Measurements from ENCODE around the gene RAD50.
"Not testable (repeated sequence)": the region's sequence is repeated elsewhere in the genome, so short reads cannot be mapped to it uniquely, and the experiment has no call there.

Gene RAD50

DNA sequence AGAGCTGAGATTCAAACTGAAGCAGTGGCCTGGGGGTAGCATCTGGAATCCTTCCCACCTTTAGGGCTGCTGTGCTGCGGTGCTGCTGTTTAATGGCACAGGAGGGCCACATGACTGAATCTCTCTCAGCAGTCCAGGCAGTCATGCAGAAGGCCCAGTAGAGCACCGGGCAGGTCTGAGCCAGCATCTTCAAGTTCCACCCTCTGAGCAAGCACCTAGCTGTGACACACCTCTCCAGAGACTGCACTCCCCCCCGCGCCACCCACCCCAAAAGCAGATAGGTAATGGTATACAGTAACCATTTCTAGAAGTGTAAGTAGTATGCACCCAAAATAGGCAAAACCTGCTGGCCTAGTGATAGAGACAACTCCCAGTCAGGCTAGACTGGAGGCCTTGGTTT lies 125.2 kb downstream of the RAD50 start:
- Mint-ChIP-seq H3K36me3 (peaks cover 6% of the 10 kb centered on the region), H3K27ac (no peak overlapping the region), H3K27me3 (no peaks in the 10 kb centered on the region), H3K9me3 (no peaks in the 10 kb centered on the region), H3K4me3 (no peak overlapping the region), H3K4me1 (peaks cover 6% of the 10 kb centered on the region)

GRCh38 chr5:132684491-132684890 lies 127.7 kb downstream of the RAD50 start:
- H3K9me3 Mint-ChIP-seq = no peaks in the 10 kb centered on the region
- H3K4me1 Mint-ChIP-seq = peaks cover 25% of the 10 kb centered on the region
- H3K27me3 Mint-ChIP-seq = no peaks in the 10 kb centered on the region
- H3K4me3 Mint-ChIP-seq = no peak overlapping the region
- H3K27ac Mint-ChIP-seq = no peak overlapping the region
- H3K36me3 Mint-ChIP-seq = peaks cover 6% of the 10 kb centered on the region

DNA sequence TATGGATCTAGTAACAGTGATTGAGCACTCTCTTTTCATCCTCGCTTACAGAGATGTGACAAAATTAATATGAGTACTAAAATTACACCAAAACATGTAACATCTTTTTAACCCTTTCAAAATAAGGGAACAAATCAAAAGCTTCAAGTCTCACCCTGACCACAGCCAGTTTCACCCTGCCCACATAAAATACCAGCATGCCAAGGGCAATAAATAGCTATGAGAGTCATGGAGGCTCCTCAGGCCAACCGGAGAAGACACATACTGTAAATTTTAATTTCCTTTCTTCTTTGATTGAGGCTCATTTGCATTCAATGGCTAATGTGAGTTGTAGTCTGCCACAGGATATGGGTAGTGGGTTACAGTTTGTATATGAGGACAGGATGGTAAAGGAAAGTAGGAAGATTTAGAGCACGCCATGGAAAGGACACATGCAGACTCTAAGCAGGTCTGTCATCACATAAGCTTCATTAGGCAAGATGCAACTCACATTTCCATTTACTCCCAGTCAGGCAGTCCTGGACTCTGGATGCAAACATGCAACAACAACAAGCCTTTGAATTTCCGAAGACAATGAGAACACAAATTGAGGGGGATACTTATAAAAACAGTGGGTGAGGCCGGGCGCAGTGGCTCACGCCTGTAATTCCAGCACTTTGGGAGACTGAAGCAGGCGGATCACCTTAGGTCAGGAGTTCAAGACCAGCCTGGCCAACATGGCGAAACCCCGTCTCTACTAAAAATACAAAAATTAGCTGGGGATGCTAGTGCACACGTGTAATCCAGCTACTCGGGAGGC lies 128.3 kb downstream of the RAD50 start:
- Mint-ChIP-seq H3K9me3 (no peaks in the 10 kb centered on the region), H3K4me3 (no peak overlapping the region), H3K36me3 (peaks cover 6% of the 10 kb centered on the region), H3K27ac (no peak overlapping the region), H3K27me3 (no peaks in the 10 kb centered on the region), H3K4me1 (peaks cover 26% of the 10 kb centered on the region)

- H3K9me3 Mint-ChIP-seq = no peaks in the 10 kb centered on the region
- peaks cover 3% of the 10 kb centered on the region for H3K36me3 Mint-ChIP-seq
- H3K27ac Mint-ChIP-seq = no peak overlapping the region
- H3K27me3 Mint-ChIP-seq = no peaks in the 10 kb centered on the region
- H3K4me1 Mint-ChIP-seq = peaks cover 26% of the 10 kb centered on the region
- H3K4me3 Mint-ChIP-seq = no peak overlapping the region
Observed at GRCh38 chr5:132686193-132686592, 129.4 kb downstream of the RAD50 start.

DNA sequence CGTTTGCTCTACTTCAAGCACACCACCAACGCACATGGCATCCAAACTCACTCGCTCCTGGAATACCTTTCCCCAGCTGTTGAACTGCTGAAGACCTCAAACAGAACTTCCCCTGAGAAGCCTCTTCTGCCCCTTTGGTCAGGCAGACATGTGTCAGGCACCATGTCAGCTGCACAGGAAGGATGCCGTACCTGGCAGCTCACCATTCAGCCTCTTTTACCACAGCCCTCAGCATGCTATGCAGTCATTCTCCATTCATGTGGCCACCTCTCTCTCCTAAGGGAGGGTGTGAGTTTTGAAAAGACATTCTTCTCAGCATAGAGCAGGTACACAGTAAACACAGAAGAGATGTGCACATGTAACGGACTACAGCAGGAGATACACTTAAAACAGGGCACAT lies 131.2 kb downstream of the RAD50 start:
- H3K4me3 Mint-ChIP-seq = no peak overlapping the region

DNA sequence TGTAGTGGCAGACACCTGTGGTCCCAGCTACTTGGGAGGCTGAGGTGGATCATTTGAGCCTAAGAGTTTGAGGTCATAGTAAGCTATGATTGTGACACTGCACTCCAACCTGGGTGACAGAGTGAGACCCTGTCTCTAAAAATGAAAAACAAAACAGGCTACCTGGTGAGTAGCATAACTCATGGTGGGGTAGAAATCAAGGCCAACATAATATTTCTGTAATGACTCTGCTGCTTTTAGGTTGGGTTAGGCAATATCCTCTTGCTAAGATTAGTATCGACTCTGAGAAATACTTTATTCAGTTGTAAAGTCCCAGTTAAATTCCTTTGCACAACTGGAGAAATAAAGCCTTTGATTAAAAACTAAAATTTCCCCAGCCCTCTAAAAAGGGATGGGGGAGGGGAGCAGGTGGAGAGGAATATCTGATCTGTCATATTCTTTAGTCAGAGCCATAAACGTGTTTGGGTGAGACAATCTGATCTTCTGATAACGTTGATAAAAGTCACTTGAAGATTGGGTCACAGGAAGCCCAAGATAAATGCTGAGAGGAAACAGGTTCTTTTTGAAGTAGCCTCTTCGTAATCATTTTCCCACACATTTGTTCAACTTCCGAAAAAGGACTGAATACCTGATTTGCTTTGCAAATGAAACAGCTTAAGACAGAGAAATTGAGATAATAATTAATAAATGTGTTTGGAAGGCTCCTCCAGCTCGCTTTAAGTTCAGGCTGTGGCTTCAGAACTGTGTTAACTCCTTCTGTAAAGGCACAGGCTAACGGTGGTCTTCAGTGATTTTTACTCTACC lies 132.0 kb downstream of the RAD50 start:
- no peaks in the 10 kb centered on the region for H3K9me3 Mint-ChIP-seq
- H3K27me3 Mint-ChIP-seq = no peaks in the 10 kb centered on the region
- H3K27ac Mint-ChIP-seq = peak overlapping the region; percentile 68
- H3K36me3 Mint-ChIP-seq = peaks cover 7% of the 10 kb centered on the region
- H3K4me3 Mint-ChIP-seq = peak overlapping the region; percentile 43
- peaks cover 33% of the 10 kb centered on the region for H3K4me1 Mint-ChIP-seq

More for the DNA sequence above, 131.2 kb downstream of the RAD50 start:
- H3K4me1 Mint-ChIP-seq = peaks cover 33% of the 10 kb centered on the region
- no peaks in the 10 kb centered on the region for H3K27me3 Mint-ChIP-seq
- H3K36me3 Mint-ChIP-seq = peaks cover 8% of the 10 kb centered on the region
- peak overlapping the region; percentile 68 for H3K27ac Mint-ChIP-seq
- H3K9me3 Mint-ChIP-seq = no peaks in the 10 kb centered on the region

GRCh38 chr5:132689513-132689912 lies 132.7 kb downstream of the RAD50 start:
- no peaks in the 10 kb centered on the region for H3K9me3 Mint-ChIP-seq
- H3K4me1 Mint-ChIP-seq = peaks cover 33% of the 10 kb centered on the region
- H3K27ac Mint-ChIP-seq = no peak overlapping the region

DNA sequence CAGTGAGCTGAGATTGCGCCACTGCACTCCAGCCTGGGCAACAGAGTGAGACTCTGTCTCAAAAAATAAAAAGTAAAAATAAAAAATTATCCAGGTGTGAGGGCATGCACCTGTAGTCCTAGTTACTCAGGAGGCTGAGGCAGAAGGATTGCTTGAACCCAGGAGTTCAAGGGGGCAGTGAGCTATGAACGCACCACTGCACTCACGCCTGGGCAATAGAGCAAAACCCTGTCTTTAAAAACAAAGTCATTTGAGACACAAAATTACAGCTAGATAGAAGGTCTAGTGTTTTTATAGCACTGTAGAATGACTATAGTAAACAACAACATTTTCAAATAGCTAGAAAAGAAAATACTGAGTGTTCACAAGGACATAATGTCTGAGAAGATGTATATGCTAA lies 133.4 kb downstream of the RAD50 start:
- no peak overlapping the region for H3K4me3 Mint-ChIP-seq
- H3K9me3 Mint-ChIP-seq = no peaks in the 10 kb centered on the region
- H3K36me3 Mint-ChIP-seq = peaks cover 7% of the 10 kb centered on the region
- peaks cover 28% of the 10 kb centered on the region for H3K4me1 Mint-ChIP-seq
- no peaks in the 10 kb centered on the region for H3K27me3 Mint-ChIP-seq
- H3K27ac Mint-ChIP-seq = no peak overlapping the region

More at GRCh38 chr5:132689513-132689912, 132.7 kb downstream of the RAD50 start:
- H3K36me3 Mint-ChIP-seq = peaks cover 7% of the 10 kb centered on the region
- no peak overlapping the region for H3K4me3 Mint-ChIP-seq
- no peaks in the 10 kb centered on the region for H3K27me3 Mint-ChIP-seq

GRCh38 chr5:132691755-132692631 lies 135.2 kb downstream of the RAD50 start:
- not testable (repeated sequence) for H3K9me3 Mint-ChIP-seq, H3K36me3 Mint-ChIP-seq, H3K4me3 Mint-ChIP-seq, H3K27me3 Mint-ChIP-seq
- H3K4me1 Mint-ChIP-seq = peaks cover 27% of the 10 kb centered on the region
- peak overlapping the region; percentile 10 for H3K27ac Mint-ChIP-seq

DNA sequence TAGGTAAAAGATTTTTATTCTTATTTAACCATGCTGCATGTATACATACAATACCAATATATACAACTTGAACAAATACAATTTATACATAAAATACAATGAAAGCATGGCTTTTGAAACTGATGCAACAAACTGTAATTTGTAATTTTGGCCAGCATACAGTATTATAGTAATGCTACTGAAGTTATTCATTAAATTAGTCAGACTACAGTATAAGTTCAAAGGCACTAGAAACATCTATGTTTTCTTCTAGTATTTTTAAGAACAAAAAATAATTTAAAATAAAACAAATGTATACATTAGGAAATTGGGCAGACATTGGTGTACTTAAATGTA lies 135.8 kb downstream of the RAD50 start:
- H3K4me3 Mint-ChIP-seq = no peak overlapping the region
- peaks cover 6% of the 10 kb centered on the region for H3K36me3 Mint-ChIP-seq
- no peak overlapping the region for H3K27ac Mint-ChIP-seq
- peaks cover 27% of the 10 kb centered on the region for H3K4me1 Mint-ChIP-seq
- H3K9me3 Mint-ChIP-seq = no peaks in the 10 kb centered on the region
- H3K27me3 Mint-ChIP-seq = no peaks in the 10 kb centered on the region

Data from activated naive CD4-positive, alpha-beta T cell treated with anti-CD3 and anti-CD28 coated beads, Interleukin-2, amount 50 U/mL, for 24 hours (primary cell).